GM23248 (cell line): ENCODE data around the gene CSKMT.

ENCODE experiments used
- EZH2 ChIP-seq: fragments of 200-600 bp; sonication (generic); IDR thresholded peaks from 2 replicates; pipeline ENCODE4 v1.6.1; 2018; ENCODE audit warnings: antibody characterized with exemption, mild to moderate bottlenecking; ENCODE audit not compliant: insufficient read depth, poor library complexity, severe bottlenecking
- EZH2phosphoT487 ChIP-seq: fragments of 200-600 bp; sonication (generic); IDR thresholded peaks from 2 replicates; pipeline ENCODE4 v1.6.1; 2018; ENCODE audit warnings: antibody characterized with exemption, moderate library complexity, mild to moderate bottlenecking, low read depth; ENCODE audit not compliant: insufficient read depth

- TF ChIP-seq EZH2 (no peak), EZH2phosphoT487 (no peak)
Observed at GRCh38 chr11:62716206-62716605, 51.1 kb downstream of the CSKMT start.
